ENCODE results near the gene HOXB9.

DNA sequence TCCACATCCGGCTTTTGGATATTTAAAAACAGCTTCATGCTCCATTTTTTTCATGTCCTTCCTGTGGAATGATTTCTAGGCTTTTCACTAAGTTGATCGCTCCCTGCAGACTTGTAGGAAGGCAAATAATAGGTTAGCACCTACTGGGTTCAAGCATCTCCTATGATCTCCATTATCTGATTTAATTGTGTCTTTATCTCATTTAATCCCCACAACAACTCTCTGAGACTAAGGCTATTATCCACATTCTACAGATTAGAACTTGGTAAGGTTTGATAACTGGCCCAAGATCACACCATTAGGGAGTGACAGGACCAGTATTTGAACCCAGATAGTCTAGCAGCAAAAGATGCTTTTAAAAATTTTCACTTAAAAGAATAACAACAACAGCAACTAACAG, 46.2 kb upstream of the HOXB9 start:
- no peak for TF ChIP-seq EZH2 (optimal IDR thresholded peaks at IDR 0.05; ENCODE audit: low read depth, low read length)
- no peak for TF ChIP-seq CTCF (IDR thresholded peaks at IDR 0.05; ENCODE audit: low read length)
- no peak for TF ChIP-seq EZH2phosphoT487 (IDR thresholded peaks at IDR 0.05; ENCODE audit: low read length)

Measured in MM.1S (cell line).